Measurements from ENCODE around the gene PLEKHG3.

DNA sequence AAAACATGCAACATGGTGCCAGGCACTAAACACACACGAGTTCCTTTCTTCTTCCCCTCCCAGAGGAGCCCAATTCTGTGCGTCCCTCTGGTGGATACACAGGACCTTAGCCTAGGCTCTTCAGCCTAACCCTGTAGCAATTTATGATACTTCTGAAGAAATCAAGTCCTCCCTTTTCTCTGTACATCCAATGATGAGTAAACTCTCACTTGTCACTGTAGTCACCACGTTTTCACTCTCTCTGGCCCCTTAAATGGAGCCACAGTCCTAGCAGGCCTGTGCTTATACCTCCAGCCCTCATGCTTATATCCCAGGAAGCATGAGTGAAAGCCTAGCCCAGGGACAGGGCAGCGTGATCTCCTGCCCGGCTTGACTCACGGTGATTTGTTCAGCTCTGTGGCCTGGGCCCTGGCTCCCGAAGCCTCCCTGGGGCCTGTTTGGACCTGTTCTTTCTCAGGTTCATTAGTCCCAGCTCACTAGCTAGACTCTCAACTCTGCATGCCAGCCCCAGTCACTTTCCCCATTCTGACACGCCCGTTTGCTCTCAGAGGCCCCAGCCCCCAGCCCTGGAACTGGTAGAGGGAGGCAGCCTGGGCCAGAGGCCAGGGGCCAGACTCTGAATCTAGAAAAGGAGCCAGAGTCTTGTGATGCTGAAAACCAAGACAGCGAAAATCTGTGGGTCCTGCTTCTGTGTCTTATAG is 24.1 kb upstream of the PLEKHG3 start:
- TF ChIP-seq, protein P1, sequence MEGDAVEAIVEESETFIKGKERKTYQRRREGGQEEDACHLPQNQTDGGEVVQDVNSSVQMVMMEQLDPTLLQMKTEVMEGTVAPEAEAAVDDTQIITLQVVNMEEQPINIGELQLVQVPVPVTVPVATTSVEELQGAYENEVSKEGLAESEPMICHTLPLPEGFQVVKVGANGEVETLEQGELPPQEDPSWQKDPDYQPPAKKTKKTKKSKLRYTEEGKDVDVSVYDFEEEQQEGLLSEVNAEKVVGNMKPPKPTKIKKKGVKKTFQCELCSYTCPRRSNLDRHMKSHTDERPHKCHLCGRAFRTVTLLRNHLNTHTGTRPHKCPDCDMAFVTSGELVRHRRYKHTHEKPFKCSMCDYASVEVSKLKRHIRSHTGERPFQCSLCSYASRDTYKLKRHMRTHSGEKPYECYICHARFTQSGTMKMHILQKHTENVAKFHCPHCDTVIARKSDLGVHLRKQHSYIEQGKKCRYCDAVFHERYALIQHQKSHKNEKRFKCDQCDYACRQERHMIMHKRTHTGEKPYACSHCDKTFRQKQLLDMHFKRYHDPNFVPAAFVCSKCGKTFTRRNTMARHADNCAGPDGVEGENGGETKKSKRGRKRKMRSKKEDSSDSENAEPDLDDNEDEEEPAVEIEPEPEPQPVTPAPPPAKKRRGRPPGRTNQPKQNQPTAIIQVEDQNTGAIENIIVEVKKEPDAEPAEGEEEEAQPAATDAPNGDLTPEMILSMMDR (IDR thresholded peaks at IDR 0.05): no peak
- no peak for TF ChIP-seq POLR2A (IDR thresholded peaks at IDR 0.05)
